ENCODE results near the gene SAGE1. TPM values are rescaled to one million over a fixed set of nuclear protein-coding genes. Genes with fewer than 3 reads are reported as not detected.
"Not testable (repeated sequence)": the region's sequence is repeated elsewhere in the genome, so short reads cannot be mapped to it uniquely, and the experiment has no call there.

The SAGE1 gene
- total RNA-seq (2022) (not detected in 2 replicates), Bru-seq, nascent RNA (not detected), BruChase-seq, experiment 1, labeled RNA remaining after a 2-hour chase (not detected), BruChase-seq, experiment 2, labeled RNA remaining after a 6-hour chase (not detected)
- long read RNA-seq = 0 reads

DNA sequence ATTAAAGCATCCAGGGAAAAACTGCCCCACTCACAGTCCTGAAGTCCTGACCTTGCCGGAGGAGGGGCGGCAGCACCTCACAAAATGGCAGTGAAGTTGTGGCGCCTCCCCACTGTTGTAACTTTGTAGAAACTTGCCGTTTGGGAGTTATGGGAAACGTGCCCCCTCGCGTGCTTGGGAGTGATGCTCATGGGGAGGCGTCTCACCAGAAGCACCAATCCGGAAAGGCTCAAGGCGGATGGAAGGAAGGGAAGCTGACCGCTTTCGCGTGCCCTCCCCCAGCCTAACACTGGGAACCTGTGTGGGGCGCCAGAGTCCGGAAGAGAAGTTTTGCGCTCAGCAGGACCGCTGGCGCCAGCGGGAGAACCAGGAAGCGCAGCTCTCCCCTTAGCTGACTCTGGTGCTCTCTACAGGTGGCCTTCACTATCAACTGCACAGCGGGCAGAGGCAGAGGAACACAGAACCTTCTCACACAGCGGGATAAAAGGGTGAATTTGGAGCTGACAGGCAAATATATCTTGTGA, at the start of gene SAGE1, which contains the start of gene CT45A10:
TSS of gene SAGE1 (plus strand) at position 423 of the 524 bp plus-strand sequence. CDS start 2,527 bp downstream, outside the sequence.
TSS of gene CT45A10 (minus strand) at position 151 of the 524 bp plus-strand sequence. CDS start 8,100 bp downstream, outside the sequence.
- Histone ChIP-seq H3K27me3 (replicated peaks; ENCODE audit: control insufficient read depth, insufficient read depth, low read length) (no peaks in the 10 kb centered on the region), H3K4me3 (ENCODE audit: low read depth, low read length) (no peak within 1 kb of the TSS), H3K4me1 (no peaks in the 10 kb centered on the region), H3K36me3 (ENCODE audit: control insufficient read depth, insufficient read depth, low read length) (no peaks in the 10 kb centered on the region), H3K9me3 (no peaks in the 10 kb centered on the region)
- intact Hi-C loops (cut with micrococcal nuclease; ENCODE audit: unreplicated experiment) = no loop called here
- POLR2A ChIA-PET = no interaction called here
- no TSS peak for BruUV-seq (replicated peaks)
- no peaks in the 10 kb centered on the region for H3K36me3 Mint-ChIP-seq (ENCODE audit: insufficient read depth, unreplicated experiment)
- H3K27me3 Mint-ChIP-seq (ENCODE audit: insufficient read depth, unreplicated experiment) = no peaks in the 10 kb centered on the region
- H3K4me1 Mint-ChIP-seq (ENCODE audit: low read depth, unreplicated experiment) = no peaks in the 10 kb centered on the region
- TF ChIP-seq CTCF (IDR thresholded peaks at IDR 0.05; ENCODE audit: insufficient read depth in 1 of 2, low read depth in 1 of 2, low read length in 1 of 2, severe bottlenecking in 1 of 2, unreplicated experiment in 1 of 2) = no peak
- DNase-seq = no peak
- no peak within 1 kb of the TSS for H3K27ac Mint-ChIP-seq (ENCODE audit: unreplicated experiment)
- no peaks in the 10 kb centered on the region for H3K9me3 Mint-ChIP-seq (ENCODE audit: unreplicated experiment)
- no peak within 1 kb of the TSS for H3K4me3 Mint-ChIP-seq (ENCODE audit: unreplicated experiment)
- CTCF ChIA-PET = no interaction called here

- H3K27ac Mint-ChIP-seq (ENCODE audit: unreplicated experiment); H3K27me3 Mint-ChIP-seq (ENCODE audit: insufficient read depth, unreplicated experiment); H3K4me1 Mint-ChIP-seq (ENCODE audit: low read depth, unreplicated experiment); H3K4me1 ChIP-seq; H3K4me3 Mint-ChIP-seq (ENCODE audit: unreplicated experiment); CTCF ChIA-PET; POLR2A ChIA-PET; H3K36me3 ChIP-seq (ENCODE audit: control insufficient read depth, insufficient read depth, low read length); intact Hi-C loops (cut with micrococcal nuclease; ENCODE audit: unreplicated experiment); H3K9me3 ChIP-seq; H3K36me3 Mint-ChIP-seq (ENCODE audit: insufficient read depth, unreplicated experiment); BruUV-seq (replicated peaks); H3K4me3 ChIP-seq (ENCODE audit: low read depth, low read length); DNase-seq; H3K9me3 Mint-ChIP-seq (ENCODE audit: unreplicated experiment); H3K27me3 ChIP-seq (replicated peaks; ENCODE audit: control insufficient read depth, insufficient read depth, low read length): not testable (repeated sequence)
These were observed 39.1 kb upstream of the SAGE1 start, which contains the start of gene CT45A8 for GRCh38 chrX:135854438-135854837. CT45A8 (minus strand) TSS chrX:135854538; CDS start chrX:135850783, 3,755 bp downstream.

DNA sequence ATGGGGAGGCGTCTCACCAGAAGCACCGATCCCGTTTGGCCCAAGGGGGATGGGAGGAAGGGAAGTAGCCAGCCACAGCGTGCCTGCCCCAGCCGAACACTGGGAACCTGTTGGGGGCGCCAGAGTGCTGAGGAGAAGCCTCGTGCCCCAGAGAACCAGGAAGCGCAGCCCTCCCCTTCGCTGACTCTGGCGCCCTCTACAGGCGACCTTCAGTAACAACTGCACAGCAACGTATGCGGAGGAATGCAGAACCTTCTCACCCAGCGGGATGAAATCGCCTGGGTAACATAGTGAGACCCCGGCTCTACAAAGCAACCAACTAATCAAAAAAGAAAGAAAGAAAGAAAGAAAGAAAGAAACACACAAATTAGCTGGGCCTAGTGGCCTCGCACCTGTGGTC, 21.8 kb upstream of the SAGE1 start, which contains the start of gene CT45A9:
TSS of gene CT45A9 (minus strand) at position 101 of the 400 bp plus-strand sequence. CDS start 3,751 bp downstream, outside the sequence.
- H3K27ac Mint-ChIP-seq (ENCODE audit: unreplicated experiment); H3K9me3 Mint-ChIP-seq (ENCODE audit: unreplicated experiment); H3K27me3 Mint-ChIP-seq (ENCODE audit: insufficient read depth, unreplicated experiment); DNase-seq; intact Hi-C loops (cut with micrococcal nuclease; ENCODE audit: unreplicated experiment); POLR2A ChIA-PET; H3K36me3 ChIP-seq (ENCODE audit: control insufficient read depth, insufficient read depth, low read length); H3K27me3 ChIP-seq (replicated peaks; ENCODE audit: control insufficient read depth, insufficient read depth, low read length); H3K36me3 Mint-ChIP-seq (ENCODE audit: insufficient read depth, unreplicated experiment); H3K4me1 ChIP-seq; BruUV-seq (replicated peaks); CTCF ChIA-PET; H3K9me3 ChIP-seq; H3K4me1 Mint-ChIP-seq (ENCODE audit: low read depth, unreplicated experiment); H3K4me3 ChIP-seq (ENCODE audit: low read depth, low read length); H3K4me3 Mint-ChIP-seq (ENCODE audit: unreplicated experiment): not testable (repeated sequence)

GRCh38 chrX:135882741-135883140, 10.8 kb upstream of the SAGE1 start:
- H3K4me1 ChIP-seq; H3K9me3 Mint-ChIP-seq (ENCODE audit: unreplicated experiment); H3K27me3 ChIP-seq (replicated peaks; ENCODE audit: control insufficient read depth, insufficient read depth, low read length); H3K4me3 Mint-ChIP-seq (ENCODE audit: unreplicated experiment); H3K4me3 ChIP-seq (ENCODE audit: low read depth, low read length); BruUV-seq (replicated peaks); H3K36me3 Mint-ChIP-seq (ENCODE audit: insufficient read depth, unreplicated experiment); H3K27ac Mint-ChIP-seq (ENCODE audit: unreplicated experiment); H3K4me1 Mint-ChIP-seq (ENCODE audit: low read depth, unreplicated experiment); H3K9me3 ChIP-seq; intact Hi-C loops (cut with micrococcal nuclease; ENCODE audit: unreplicated experiment); DNase-seq; CTCF ChIA-PET; POLR2A ChIA-PET; H3K36me3 ChIP-seq (ENCODE audit: control insufficient read depth, insufficient read depth, low read length); H3K27me3 Mint-ChIP-seq (ENCODE audit: insufficient read depth, unreplicated experiment): not testable (repeated sequence)

GRCh38 chrX:135888230-135888629, 5.3 kb upstream of the SAGE1 start:
- H3K27ac Mint-ChIP-seq (ENCODE audit: unreplicated experiment); H3K4me1 ChIP-seq; H3K9me3 Mint-ChIP-seq (ENCODE audit: unreplicated experiment); H3K4me1 Mint-ChIP-seq (ENCODE audit: low read depth, unreplicated experiment); BruUV-seq (replicated peaks); H3K4me3 Mint-ChIP-seq (ENCODE audit: unreplicated experiment); H3K4me3 ChIP-seq (ENCODE audit: low read depth, low read length); DNase-seq; H3K36me3 Mint-ChIP-seq (ENCODE audit: insufficient read depth, unreplicated experiment); H3K27me3 ChIP-seq (replicated peaks; ENCODE audit: control insufficient read depth, insufficient read depth, low read length); H3K27me3 Mint-ChIP-seq (ENCODE audit: insufficient read depth, unreplicated experiment); CTCF ChIA-PET; H3K36me3 ChIP-seq (ENCODE audit: control insufficient read depth, insufficient read depth, low read length); POLR2A ChIA-PET; intact Hi-C loops (cut with micrococcal nuclease; ENCODE audit: unreplicated experiment); H3K9me3 ChIP-seq: not testable (repeated sequence)

GRCh38 chrX:135888976-135889375, 4.5 kb upstream of the SAGE1 start:
- H3K4me3 Mint-ChIP-seq (ENCODE audit: unreplicated experiment); POLR2A ChIA-PET; H3K27me3 Mint-ChIP-seq (ENCODE audit: insufficient read depth, unreplicated experiment); CTCF ChIA-PET; H3K36me3 ChIP-seq (ENCODE audit: control insufficient read depth, insufficient read depth, low read length); H3K9me3 Mint-ChIP-seq (ENCODE audit: unreplicated experiment); H3K9me3 ChIP-seq; H3K4me1 ChIP-seq; H3K27ac Mint-ChIP-seq (ENCODE audit: unreplicated experiment); BruUV-seq (replicated peaks); H3K36me3 Mint-ChIP-seq (ENCODE audit: insufficient read depth, unreplicated experiment); H3K4me3 ChIP-seq (ENCODE audit: low read depth, low read length); H3K27me3 ChIP-seq (replicated peaks; ENCODE audit: control insufficient read depth, insufficient read depth, low read length); intact Hi-C loops (cut with micrococcal nuclease; ENCODE audit: unreplicated experiment); H3K4me1 Mint-ChIP-seq (ENCODE audit: low read depth, unreplicated experiment): not testable (repeated sequence)
- peak in 1 of 2 experiments; percentile 19 for DNase-seq
